ENCODE data around the gene ACAP1.

- TF ChIP-seq CTCF (IDR thresholded peaks at IDR 0.05), result no peak
- TF ChIP-seq EP300 (IDR thresholded peaks at IDR 0.05), result no peak
- TF ChIP-seq POLR2AphosphoS5 (IDR thresholded peaks at IDR 0.05), result no peak
- TF ChIP-seq POLR2A (IDR thresholded peaks at IDR 0.05), result no peak
Measured at GRCh38 chr17:7290685-7291084, 45.6 kb upstream of the ACAP1 start.
